Amniotic stem cell (primary cell): Measurements from ENCODE around the gene KLF7.

ENCODE experiments used
- DNase-seq: peaks from one replicate; lab custom pipeline; 2025; lab: John Stamatoyannopoulos, UW

Gene KLF7

DNA sequence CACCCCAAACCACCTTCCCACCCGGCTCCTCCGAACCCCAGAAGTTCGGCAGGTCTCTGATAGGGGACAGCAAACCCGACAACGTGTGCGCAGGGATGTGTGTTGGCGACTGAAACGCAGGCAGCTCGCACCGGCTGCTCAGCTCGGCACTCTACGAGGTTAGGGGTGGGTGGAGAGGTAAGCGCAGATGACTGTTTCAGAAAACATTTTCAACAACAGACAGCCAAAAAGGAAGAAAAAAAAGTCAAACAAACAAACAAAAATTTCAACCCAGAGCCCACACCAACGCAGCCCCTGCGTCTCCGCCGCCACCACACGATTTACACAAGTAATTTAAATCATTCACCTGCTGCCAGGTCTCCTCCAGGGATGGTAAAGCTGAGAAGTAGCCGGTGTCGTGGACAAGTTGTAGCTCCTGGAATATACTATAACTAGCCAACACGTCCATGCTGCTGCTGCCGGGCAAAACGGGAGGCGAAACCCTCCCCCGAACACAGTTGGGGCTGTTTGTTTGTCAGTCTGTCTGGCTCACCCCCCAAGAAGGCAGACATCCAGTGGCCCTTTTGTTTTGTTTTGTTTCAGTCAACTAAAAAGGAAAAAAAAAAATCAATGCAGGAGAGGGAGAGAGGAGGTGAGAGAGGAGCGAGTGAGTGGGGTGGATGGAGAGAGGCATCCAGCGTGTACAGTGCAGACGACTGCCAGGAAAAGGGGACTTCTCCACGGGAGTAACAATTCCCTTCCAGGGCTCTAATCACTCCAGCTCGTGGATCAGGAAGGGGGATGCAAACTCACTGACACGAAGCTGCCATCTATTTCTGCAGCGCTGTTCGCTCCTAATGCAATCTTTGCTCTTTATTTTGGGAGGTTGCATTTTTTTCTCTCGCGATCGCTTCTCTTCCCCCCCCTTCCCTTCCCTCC lies at the start of gene KLF7:
Gene KLF7 (minus strand): TSS at position 828 of the 918 bp plus-strand sequence. CDS start 380 bp downstream, at position 448.
- DNase-seq, result no peak

DNA sequence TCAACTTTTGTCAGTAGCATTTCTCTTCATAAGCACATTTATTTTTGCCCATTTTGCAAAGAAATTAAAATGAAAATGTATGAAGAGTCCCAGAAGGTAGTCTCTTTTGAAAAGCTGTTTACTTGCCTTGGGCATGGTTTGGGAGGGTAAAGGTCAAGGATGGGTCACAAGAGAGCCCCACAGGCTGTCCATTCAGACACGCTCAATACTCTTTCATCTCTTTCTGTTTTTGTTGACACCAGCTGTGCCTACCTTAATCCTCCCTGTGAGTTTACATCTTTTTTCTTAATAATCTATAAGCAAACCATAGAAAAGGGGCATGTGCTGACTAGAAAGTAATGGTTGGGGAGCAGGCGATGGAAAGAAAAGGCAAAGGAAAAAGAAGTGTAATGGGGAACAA lies 49.6 kb upstream of the KLF7 start:
- no peak for DNase-seq

DNA sequence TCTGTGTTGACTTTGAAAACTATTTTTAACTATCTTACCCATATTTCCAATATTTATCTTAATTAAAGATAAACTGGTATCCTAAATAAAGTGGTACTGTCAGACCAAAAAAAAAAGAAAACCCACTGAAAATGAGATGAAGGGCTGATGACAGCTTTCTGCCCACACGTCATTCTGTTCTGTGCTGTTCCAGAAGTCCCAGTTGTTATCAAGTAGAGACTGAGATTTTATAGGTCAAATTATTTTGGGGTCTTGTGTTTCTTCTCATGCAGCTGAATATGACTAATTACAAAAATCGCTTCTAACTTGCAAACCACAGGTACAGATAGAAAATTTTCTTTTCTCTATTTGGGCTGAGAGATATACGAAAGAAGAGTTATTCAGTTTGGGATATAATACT lies 48.7 kb upstream of the KLF7 start:
- DNase-seq, result no peak

DNA sequence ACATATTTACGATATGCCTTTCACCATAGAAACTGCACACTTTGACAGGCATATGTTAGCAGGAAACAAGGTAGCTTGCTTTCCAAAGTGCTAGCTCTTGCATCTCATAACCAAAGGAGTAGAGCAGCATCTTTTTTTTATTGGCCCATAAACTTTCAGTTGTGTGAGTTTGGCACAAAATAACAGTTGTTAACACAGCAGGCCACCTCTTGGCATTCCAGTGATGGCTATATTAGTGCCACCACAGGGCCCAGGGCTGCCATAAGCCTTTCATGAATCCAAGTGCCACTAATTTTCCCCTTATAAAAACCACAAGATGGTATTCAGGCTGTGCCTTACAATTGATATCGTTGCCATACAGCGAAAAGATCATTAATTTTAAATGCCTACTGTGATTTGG lies 40.3 kb upstream of the KLF7 start:
- DNase-seq, result no peak

DNA sequence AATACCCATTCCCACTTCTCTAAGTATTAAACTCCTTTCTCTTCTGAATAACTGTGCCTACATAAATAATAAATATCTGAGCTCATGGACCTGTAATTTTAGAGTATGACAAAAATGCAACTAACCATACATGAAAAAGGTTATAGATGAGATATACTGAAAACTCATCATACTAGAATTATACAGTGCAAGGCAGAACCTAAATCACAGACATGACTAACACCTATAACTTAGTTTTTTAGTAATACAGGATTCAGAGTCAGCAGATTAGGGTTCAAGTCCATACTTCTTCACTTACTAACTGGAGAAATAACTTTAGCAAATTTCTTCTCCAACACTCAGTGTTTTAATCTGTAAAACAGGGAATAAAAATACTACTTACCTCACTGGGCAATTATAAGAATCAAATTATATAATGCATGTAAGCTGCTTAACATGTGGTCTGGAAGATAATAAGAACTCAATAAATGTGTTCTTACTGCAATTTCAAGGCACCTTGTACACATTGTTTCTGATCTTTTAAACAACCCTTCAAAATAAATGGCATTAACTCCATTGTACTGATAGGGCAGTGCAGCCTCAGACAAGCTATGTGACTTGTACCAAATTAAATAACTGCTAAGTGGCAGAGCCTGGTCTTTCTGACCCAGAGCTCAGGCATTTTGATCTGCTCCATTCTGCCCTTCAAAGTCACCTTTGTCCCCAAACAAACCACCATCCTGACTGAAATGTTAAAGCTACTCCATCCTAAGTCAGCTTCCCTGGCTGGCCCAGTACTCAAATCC lies 39.6 kb upstream of the KLF7 start:
- no peak for DNase-seq

DNA sequence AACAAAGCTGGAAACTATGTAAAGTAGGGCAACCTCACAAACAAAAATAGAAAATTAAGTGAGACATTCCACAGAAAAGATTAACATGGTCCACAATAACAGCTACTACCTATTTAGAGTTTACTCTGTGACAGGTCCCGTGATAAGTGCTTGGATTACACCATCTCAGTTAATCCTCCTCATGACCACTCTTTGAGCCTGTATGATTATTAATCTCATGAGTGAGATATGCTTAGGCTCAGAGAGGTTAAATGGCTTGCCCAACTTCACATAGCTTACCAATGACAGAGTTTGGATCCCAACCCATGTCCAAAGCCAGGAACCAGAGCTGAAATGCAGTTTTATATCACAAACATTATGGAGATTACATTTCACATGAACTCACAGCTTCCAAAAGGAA lies 37.3 kb upstream of the KLF7 start:
- DNase-seq, result no peak

DNA sequence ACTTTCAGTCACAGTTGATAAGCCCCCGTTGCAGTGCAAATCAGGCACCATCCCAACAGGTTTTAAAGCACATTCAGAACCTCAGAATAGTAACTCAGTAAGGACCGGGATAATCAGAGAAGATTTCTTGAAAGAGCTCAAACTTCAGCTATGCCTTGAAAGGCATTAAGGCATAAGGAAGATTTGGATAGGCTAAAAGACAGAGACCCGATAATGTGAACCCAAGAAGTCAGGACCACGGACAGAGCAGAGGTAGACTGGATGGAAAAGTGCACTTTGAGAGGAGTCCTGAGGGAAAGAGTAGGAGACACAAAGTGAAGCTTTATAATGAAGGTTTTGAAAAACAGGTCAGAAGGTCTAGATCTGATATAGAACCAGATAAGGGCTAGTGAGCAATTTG lies 36.9 kb upstream of the KLF7 start:
- peak; percentile 13 for DNase-seq

DNA sequence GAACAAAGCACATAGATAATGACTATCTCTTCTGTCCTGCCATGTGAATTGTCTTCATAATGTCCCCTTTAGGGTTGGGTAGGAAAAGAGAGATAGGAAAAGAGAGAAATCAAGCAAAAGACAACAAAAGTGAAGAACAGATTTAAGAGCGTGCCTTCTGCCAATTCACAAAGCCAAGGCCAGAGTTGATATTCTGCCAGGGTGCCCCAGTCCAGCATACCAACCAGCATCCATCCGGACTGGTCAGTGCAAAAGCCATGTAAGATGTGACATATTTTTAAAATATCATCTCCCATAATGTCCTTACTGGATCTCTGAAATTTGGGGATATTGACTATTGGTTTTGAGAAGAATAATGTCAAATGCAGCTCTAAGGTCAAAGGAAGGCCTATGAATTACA lies 35.7 kb upstream of the KLF7 start:
- no peak for DNase-seq

DNA sequence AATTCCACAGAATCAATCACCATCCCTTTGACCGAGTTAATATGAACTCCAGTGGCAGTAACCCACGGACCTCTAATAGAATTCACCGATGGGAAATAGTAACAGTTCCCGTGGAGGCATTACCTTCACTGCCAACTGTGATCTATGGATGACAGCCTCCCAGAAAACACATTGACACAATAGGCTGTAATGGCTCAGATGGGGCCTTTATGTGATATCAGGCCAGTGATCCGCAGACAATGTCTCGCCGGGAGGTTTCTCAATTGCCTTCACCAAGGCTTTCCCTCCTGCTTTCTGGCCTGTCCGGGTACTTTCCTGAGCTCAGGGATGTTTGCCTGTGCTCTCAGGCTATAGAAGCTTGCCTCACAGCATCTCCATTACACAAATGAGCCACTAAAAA lies 34.4 kb upstream of the KLF7 start:
- DNase-seq, result no peak

DNA sequence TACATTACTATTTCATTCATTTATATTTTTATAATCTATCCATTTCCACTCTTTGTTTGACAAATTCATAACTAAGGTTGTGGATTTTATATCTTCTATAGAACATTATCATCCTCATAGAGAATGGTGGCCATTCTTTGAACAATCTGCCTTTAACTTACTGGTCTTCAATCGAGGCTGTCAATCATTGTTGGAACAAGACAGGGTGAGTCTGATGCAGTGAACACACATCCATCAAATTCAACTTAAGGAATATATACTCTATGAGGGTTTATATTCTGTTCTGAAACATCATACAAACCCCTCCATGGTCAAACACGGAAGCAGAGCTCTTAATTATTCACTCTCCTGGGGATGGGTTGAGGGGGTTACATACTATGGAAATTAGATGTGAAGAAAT lies 28.3 kb upstream of the KLF7 start:
- no peak for DNase-seq

DNA sequence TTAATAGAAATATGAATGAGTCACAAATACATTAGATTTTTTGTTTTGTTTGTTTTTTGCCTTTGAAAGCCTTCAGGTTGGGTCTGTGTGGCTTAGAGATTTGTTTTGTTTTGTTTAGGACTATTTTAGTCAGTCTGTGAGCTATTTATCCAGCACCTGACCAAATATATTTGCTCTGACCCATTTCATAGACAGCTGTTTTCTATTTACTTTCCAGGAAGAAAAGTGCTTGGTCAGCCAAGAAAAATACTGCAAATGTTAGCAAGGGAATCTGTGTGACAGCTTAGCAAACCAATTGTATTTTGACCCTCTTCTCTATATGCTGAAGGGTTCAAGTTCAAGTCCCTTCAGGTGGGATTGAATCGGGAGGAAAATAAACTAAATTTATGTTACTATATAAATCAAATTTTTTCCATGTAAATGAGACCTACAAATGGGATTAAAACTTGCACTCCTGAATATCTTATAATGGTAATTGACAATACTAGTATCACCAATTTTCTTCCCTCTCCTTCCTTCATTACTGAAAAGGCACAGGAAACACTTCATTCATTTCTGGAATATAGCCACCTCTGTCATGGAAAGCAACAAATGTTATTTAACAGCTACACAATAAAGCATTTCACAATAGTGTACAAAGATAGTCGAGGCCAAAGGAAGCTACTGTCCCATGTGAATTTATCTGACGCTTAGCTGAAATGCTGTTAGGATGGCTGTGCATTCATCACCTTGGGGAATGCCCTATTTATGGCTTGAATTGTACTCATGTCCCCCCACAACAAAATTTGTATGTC lies 23.1 kb upstream of the KLF7 start:
- DNase-seq, result no peak

DNA sequence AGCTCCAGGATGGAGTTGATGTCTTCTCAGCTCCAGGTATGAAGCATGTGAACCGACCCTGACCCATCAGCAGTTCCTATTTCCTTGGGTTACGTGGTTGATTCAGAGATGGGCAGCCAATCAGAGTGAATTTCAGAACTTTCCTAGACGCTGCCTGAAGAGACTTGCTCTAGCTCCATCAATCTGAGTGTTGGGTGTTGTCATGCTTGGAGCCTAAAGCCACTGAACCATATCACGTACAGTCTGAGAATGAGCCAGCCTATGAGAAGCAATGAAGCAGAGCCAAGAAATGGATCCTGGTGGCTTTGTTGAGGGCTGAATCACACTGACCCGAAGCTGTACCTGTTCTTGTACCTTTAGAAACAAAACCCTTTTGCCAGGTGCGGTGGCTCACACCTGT lies 19.6 kb upstream of the KLF7 start:
- DNase-seq, result no peak

DNA sequence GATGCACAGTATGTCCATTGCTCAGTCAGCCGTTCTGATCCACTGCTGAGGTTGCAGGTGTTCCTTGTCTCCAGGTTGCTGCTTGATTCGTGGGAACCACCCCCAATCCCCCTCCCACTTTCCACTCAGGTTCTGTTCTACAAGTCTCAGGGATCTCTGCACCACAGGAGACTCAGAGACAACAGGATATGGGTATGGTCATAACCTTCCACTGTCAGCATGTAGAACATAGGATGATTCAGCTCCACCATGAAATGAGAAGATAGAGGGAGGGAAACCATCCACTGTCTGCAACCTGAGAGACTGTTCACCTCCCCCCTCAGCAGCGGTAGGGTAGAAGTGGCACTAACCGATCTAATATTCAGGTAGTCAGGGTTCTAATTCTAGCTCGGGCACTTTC lies 19.0 kb upstream of the KLF7 start:
- DNase-seq, result no peak

DNA sequence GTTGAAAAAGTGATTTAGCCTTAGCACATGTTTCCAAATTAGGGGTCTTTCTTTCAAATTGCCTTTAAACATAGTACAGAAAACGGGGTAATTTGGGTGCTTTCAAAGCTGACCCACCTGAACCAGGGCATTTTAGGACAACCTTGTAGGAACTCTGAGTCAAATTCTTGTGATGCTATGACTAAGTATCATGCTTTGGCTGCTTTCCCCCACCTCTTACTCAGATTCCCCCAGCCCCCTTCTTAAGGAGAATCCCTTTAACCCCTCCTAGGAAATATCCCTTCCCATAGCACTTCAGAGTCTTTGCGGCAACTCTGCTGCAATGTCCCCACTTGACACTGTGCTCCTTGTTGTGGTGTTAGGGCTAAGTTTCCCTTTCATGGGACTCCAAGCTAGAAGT lies 18.6 kb upstream of the KLF7 start:
- no peak for DNase-seq

DNA sequence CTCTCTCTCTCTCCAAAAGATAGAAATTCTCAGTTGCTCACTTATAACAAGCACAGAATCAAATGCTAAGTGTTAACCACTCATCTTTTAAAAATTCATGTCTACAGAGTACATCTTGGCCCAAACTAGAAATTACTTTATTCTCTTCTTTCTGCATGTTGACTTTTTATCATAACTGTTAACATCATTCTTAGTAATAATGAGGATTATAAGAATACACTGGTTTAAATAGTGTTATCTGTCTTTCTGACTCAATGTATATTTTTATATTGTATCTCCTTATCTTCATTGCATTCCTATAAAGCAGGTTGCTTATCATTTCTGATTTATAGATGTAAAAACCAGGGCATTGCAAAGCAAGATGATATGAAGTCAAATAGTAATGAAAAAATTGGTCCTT lies 17.8 kb upstream of the KLF7 start:
- DNase-seq, result no peak

DNA sequence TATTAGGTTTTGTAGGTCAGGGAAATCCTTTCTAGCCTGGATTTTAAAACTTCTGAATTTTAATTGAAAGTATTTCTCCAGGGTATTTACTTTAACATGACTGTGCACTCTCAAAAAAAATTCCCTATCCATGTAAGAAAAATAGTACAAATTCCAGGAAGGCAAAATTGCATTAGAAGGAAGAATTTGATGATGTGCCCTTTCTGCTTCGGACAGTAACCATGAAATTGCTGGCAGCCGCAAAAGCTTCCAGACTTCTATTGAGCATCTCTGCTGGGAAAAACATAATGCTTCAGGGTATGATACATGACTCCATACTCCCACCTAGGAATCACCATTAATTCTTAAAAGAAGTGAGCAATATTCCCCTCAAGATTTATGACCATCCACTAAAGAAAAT lies 17.2 kb upstream of the KLF7 start:
- peak; percentile 75 for DNase-seq

DNA sequence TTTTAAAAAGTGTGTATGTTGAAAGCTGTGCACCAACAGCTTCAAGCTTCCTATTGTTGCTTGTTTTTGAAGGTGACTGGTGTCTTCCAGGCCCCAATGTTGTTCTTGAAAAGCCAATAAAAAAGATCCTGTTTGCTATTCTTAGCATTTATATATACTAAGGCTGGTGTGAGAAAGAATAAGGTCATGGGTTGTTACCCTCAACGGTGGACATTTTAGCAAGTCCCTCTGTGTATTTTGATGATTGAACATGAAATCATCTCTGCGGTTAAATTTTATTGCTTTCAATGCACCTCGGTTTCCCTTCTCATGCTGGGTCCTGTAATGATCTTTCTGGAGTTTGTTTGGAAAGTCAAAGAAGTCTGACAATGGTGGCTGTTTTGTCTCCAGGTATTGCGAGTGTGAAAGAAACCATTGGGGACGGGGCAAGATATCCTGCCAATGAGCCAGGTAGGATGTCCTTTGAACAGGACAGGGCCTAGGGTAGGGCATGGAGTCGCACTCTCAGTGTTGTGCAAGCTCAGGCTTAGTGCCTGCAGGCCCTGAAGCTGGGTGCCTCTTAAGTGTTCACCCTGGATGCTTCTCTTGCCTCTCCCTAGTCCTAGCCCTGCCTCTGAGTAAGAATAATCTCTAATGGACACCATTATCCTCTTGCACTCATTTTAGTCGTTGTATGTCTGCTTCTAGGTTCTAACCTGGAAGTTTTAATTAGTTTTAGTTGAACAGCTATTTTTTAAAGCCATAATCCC lies 16.0 kb upstream of the KLF7 start:
- DNase-seq, result no peak

DNA sequence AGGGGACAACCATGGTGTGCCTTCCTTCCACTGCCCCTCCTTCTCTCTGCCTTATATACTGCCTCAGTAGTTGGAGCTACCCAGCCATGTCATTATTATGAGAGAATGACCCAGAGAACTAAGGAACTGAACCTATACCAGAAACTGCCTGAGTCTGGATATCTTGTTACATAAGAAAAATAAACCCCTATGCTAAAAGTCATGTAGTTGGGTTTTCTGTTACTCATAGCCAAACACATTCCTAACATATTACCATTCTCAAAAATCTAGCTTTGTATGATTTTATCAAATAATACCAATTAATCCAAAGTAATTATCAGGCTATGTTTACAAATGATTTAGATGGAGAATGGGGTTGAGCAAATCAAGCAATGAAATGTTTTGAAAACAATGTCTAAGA lies 15.0 kb upstream of the KLF7 start:
- DNase-seq, result no peak

DNA sequence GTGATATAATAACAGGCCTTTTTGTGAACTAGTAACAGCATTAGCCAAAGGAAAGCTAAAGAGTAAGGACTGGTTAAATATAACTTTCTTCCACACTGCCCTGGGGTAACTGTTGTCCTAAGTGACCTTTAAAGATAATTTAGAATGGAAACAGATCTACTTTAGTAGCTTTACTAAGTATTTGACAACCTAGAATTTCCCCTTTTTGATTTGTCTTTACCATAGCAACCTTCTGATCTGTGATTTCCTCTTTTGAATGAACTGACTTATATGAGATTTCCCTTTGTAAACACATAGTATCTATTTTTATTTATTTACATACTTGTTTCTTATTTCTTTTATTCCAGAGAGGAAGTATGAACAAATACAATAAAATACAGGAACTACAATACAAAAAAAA lies 10.5 kb upstream of the KLF7 start:
- DNase-seq, result no peak

DNA sequence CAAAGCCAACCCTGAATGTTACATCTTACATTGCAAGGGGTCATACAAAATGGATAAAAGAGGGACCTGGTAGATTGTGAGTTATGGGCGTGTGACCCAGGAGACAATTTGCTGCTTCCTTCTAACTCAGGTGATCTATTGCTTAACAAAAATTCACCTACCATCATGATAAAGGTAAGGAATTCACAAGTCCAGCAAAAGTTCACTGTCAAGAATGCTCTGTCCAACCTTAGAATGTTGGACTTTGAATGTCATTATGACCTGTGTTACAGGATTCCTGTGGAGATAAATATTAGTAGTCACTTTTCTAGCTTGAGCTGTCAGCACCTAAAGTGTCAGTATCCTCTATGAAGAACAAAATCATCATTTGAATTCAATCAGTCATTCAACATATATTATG lies 7.9 kb upstream of the KLF7 start:
- no peak for DNase-seq

DNA sequence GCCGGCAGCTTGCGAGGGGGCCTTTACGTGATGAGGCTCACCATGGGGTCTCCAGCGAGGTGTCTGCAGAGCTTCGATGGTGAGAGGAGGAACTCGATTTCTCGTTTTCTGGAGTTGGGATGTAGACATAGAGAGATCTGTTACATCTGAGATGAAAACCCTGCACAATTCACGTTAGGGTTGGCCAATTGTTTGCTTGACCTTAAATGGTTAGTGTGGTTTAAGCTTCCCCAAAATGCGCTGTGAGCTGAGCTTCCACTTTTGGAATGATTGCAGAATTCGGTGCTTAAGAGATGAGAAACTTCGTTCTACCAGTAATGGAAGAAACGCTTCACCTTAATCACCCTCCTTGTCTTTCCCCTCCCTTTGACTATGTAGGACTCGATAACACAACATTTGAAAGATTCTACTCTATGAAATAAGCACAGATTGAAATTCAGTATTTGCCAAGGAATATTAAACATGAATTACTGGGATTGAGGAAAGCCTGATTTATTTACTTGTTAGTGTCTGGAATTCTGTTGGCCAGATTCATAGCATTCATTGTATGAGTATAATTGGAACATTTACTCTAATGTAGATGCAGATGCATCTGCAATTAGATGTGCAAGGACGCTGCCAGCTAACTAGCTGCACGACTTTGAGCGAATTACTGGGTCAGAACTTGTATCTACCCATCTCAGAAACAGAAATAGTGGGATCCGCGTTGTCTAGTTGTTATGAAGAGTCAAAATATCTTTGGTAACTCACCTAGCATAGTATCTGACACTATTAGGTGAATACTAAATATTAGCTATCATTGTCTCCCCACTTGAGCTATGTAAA lies 1.6 kb upstream of the KLF7 start:
- DNase-seq, result no peak
